NCI-H1092 (cell line): ENCODE measurements around the gene NUTM1.

ENCODE experiments used
- DNase-seq: peaks from one replicate; lab custom pipeline; 2025; lab: John Stamatoyannopoulos, UW

The NUTM1 gene

GRCh38 chr15:34342737-34343575 is at the start of gene NUTM1, which contains the start of gene NOP10:
TSS of gene NUTM1 (plus strand) at chr15:34343315. CDS start at chr15:34343697, 382 bp downstream.
TSS of gene NOP10 (minus strand) at chr15:34343136. CDS start at chr15:34343073, 63 bp downstream.
- DNase-seq = peak; percentile 73

GRCh38 chr15:34297059-34297458 is 46.1 kb upstream of the NUTM1 start:
- no peak for DNase-seq

GRCh38 chr15:34301058-34301457 is 42.1 kb upstream of the NUTM1 start:
- DNase-seq = no peak

- DNase-seq = no peak
These were observed 38.5 kb upstream of the NUTM1 start for GRCh38 chr15:34304613-34305012.

- no peak for DNase-seq
These were observed 31.6 kb upstream of the NUTM1 start for GRCh38 chr15:34311563-34311962.

- DNase-seq = no peak
These were observed 28.3 kb upstream of the NUTM1 start for GRCh38 chr15:34314491-34315490.

GRCh38 chr15:34318277-34319079 is 24.6 kb upstream of the NUTM1 start:
- DNase-seq = no peak

- no peak for DNase-seq
These were observed 19.9 kb upstream of the NUTM1 start for GRCh38 chr15:34323217-34323616.

- no peak for DNase-seq
These were observed 18.2 kb upstream of the NUTM1 start for GRCh38 chr15:34324933-34325332.

- no peak for DNase-seq
These were observed 17.7 kb upstream of the NUTM1 start for GRCh38 chr15:34325368-34325767.

GRCh38 chr15:34327906-34328305 is 15.2 kb upstream of the NUTM1 start:
- DNase-seq = no peak

GRCh38 chr15:34329006-34329405 is 14.1 kb upstream of the NUTM1 start:
- no peak for DNase-seq

GRCh38 chr15:34330279-34330678 is 12.8 kb upstream of the NUTM1 start:
- DNase-seq = no peak

- no peak for DNase-seq
These were observed 11.3 kb upstream of the NUTM1 start for GRCh38 chr15:34331809-34332208.

GRCh38 chr15:34332553-34333120 is 10.5 kb upstream of the NUTM1 start:
- no peak for DNase-seq

GRCh38 chr15:34334672-34335071 is 8.4 kb upstream of the NUTM1 start:
- DNase-seq = no peak

GRCh38 chr15:34335176-34336032 is 7.7 kb upstream of the NUTM1 start:
- DNase-seq = no peak

GRCh38 chr15:34336231-34336990 is 6.7 kb upstream of the NUTM1 start:
- DNase-seq = no peak

- DNase-seq = no peak
These were observed 6.0 kb upstream of the NUTM1 start for GRCh38 chr15:34336991-34337556.
